K562 (cell line): ENCODE measurements around the gene TCF12. TPM values are rescaled to one million over a fixed set of nuclear protein-coding genes. Genes with fewer than 3 reads are reported as not detected.

Source experiments
- ATAC-seq: fragments of 200-7000 bp; cut with Tn5 transposase; 3 replicates; pipeline ENCODE4 v1.9.1; 2020; ENCODE audit warnings: moderate library complexity
- BruUV-seq: library from RNA; stranded (reverse); fragments of 400-500 nt; replicated peaks from 2 replicates; lab custom pipeline; 2021; lab: Mats Ljungman, UMichigan
- CTCF ChIA-PET: fragments of 300-600 bp; formaldehyde crosslinking; extraction: SDS; loops from one replicate; lab custom pipeline; 2021; ENCODE audit warnings: low intra/inter-chr PET ratio; lab: Yijun Ruan, JAX
- POLR2A ChIA-PET: fragments of 300-600, 350-650 bp; sonication (Branson Sonifier 250); formaldehyde crosslinking; extraction: SDS; loops from one replicate; lab custom pipeline; 2021; ENCODE audit warnings: antibody characterized with exemption, inconsistent platforms; lab: Yijun Ruan, JAX
- DNase-seq, 4 experiments: peaks; one replicate each; pipeline versions ENCODE4 v3.0.0 to v3.0.0-alpha.2; 2011 to 2018; ENCODE audit warnings: low spot score in 3 of 4, mixed read lengths in 3 of 4; ENCODE audit errors: extremely low read depth in 1 of 4
- FAIRE-seq: peaks from 2 replicates; lab custom pipeline; 2011; peaks lifted over from hg19 to GRCh38; lab: Jason Lieb, UNC
- H2AFZ ChIP-seq: 2 replicates; pipeline ENCODE4 v1.6.0; 2011; ENCODE audit warnings: low read depth, low read length, control low read depth, inconsistent platforms
- H3K27ac ChIP-seq: fragments of 200-600 bp; 3 replicates; pipeline ENCODE4 v1.8.0; 2011; ENCODE audit warnings: low read depth, mild to moderate bottlenecking, control low read depth, inconsistent platforms, low read length, moderate library complexity, mixed read lengths; ENCODE audit errors: extremely low read depth
- H3K27me3 ChIP-seq, 2 experiments: fragments of 300-600 bp in 1 of 2; 2 replicates in 1 of 2; 3 replicates in 1 of 2; pipeline versions ENCODE4 v1.6.0 to v1.8.0; 2011; ENCODE audit warnings: inconsistent platforms in 2 of 2, low read length in 2 of 2, mild to moderate bottlenecking in 1 of 2, mixed read lengths in 1 of 2, moderate library complexity in 1 of 2; ENCODE audit not compliant: control insufficient read depth in 2 of 2, insufficient read depth in 2 of 2
- H3K36me3 ChIP-seq: fragments of 300-600 bp; 3 replicates; pipeline ENCODE4 v1.8.0; 2011; ENCODE audit warnings: mild to moderate bottlenecking, low read length, inconsistent platforms; ENCODE audit not compliant: control insufficient read depth, insufficient read depth
- H3K4me1 ChIP-seq, 2 experiments: fragments of 200-600 bp in 1 of 2; replicated peaks in 1 of 2; 2 replicates in 1 of 2; 3 replicates in 1 of 2; pipeline versions ENCODE4 v1.5.1 to v1.8.0; 2011; ENCODE audit warnings: inconsistent platforms in 2 of 2, low read length in 2 of 2, mild to moderate bottlenecking in 1 of 2, mixed read lengths in 1 of 2, moderate library complexity in 1 of 2; ENCODE audit not compliant: control insufficient read depth in 2 of 2, insufficient read depth in 2 of 2
- H3K4me2 ChIP-seq: 2 replicates; pipeline ENCODE4 v1.6.1; 2011; ENCODE audit warnings: low read length, control low read depth, inconsistent platforms, mixed read lengths; ENCODE audit not compliant: insufficient read depth
- H3K4me3 ChIP-seq: fragments of 200-600 bp; sonication (generic), shearing (Covaris generic); 2 replicates; pipeline ENCODE4 v1.5.1; 2016; ENCODE audit warnings: control low read depth, inconsistent platforms
- H3K79me2 ChIP-seq: fragments of 200-600 bp; 3 replicates; pipeline ENCODE4 v1.8.0; 2011; ENCODE audit warnings: low read length, inconsistent platforms; ENCODE audit not compliant: control insufficient read depth, insufficient read depth
- H3K9ac ChIP-seq, 2 experiments: 2 replicates each; pipeline versions ENCODE4 v1.6.0 to v1.6.1; 2011; ENCODE audit warnings: low read depth in 2 of 2, low read length in 2 of 2, control low read depth in 1 of 2, inconsistent platforms in 1 of 2, mild to moderate bottlenecking in 1 of 2, mixed read lengths in 1 of 2; ENCODE audit not compliant: insufficient read depth in 1 of 2
- H3K9me1 ChIP-seq: one replicate; pipeline ENCODE4 v1.6.0; 2011; ENCODE audit warnings: inconsistent platforms, mild to moderate bottlenecking, low read length, moderate library complexity; ENCODE audit not compliant: control insufficient read depth, insufficient read depth
- H3K9me3 ChIP-seq: replicated peaks from 2 replicates; pipeline ENCODE4 v1.5.1; 2011; ENCODE audit warnings: low read depth, low read length, inconsistent platforms; ENCODE audit not compliant: control insufficient read depth, insufficient read depth
- H4K20me1 ChIP-seq: replicated peaks from 2 replicates; pipeline ENCODE4 v1.6.1; 2011; ENCODE audit warnings: low read length, inconsistent platforms, mixed read lengths; ENCODE audit not compliant: control insufficient read depth, insufficient read depth
- CEBPG ChIP-seq, 3 experiments: fragments of 200-800 bp in 1 of 3; sonication (Bioruptor generic) in 1 of 3; sonication (generic) in 1 of 3; formaldehyde crosslinking in 1 of 3; IDR thresholded peaks in 2 of 3; conservative IDR thresholded peaks in 1 of 3; 2 replicates each; pipeline versions ENCODE4 v1.6.1 to v1.8.0; 2016 to 2022; ENCODE audit warnings: missing compliant biosample characterization in 2 of 3, missing genetic modification characterization in 2 of 3, mild to moderate bottlenecking in 1 of 3, missing genetic modification reagents in 1 of 3
- CTBP1 ChIP-seq: fragments of 450-650 bp; IDR thresholded peaks from 2 replicates; pipeline ENCODE4 v1.6.1; 2016; ENCODE audit warnings: borderline replicate concordance
- ELF2 ChIP-seq: fragments of 250-450 bp; sonication (Bioruptor Pico); IDR thresholded peaks from 2 replicates; pipeline ENCODE4 v1.5.0; 2021; ENCODE audit warnings: mild to moderate bottlenecking
- HOXB6 ChIP-seq: fragments of 250-450 bp; sonication (Bioruptor Pico); IDR thresholded peaks from 2 replicates; pipeline ENCODE4 v1.5.1; 2022; ENCODE audit warnings: mild to moderate bottlenecking, borderline replicate concordance
- MCM2 ChIP-seq: fragments of 450-650 bp; IDR thresholded peaks from 2 replicates; pipeline ENCODE4 v1.6.1; 2017; ENCODE audit warnings: low read depth, mild to moderate bottlenecking
- ZNF121 ChIP-seq: sonication (generic); formaldehyde crosslinking; conservative IDR thresholded peaks from 2 replicates; pipeline ENCODE4 v1.8.0; 2022; ENCODE audit warnings: missing genetic modification reagents
- ZNF316 ChIP-seq: fragments of 450-650 bp; IDR thresholded peaks from 2 replicates; pipeline ENCODE4 v1.6.1; 2016
- WGBS: fragments of 100-300 bp; shearing (Covaris generic); methylation state at CpG from one replicate; pipeline ENCODE4 v1.1.6; 2016; ENCODE audit warnings: low coverage, mixed read lengths; ENCODE audit not compliant: insufficient coverage; ENCODE audit errors: missing lambda C conversion rate; 5-methylcytosine and 5-hydroxymethylcytosine counted together
- in situ Hi-C: fragments of 300-500 bp; cut with MboI; formaldehyde crosslinking; loops from 4 replicates; pipeline ENCODE4 v1.15.0; 2018; ENCODE audit warnings: inconsistent platforms, mixed read lengths
- intact Hi-C: fragments of 100-400 bp; cut with micrococcal nuclease; formaldehyde crosslinking; loops from 2 replicates; pipeline ENCODE4 v1.14.2; 2022
- polyA plus RNA-seq, 8 experiments: library from polyadenylated mRNA; depleted of rRNA in 4 of 8; stranded (reverse) in 5 of 8; unstranded in 3 of 8; fragments of >200 nt; fragmentation: Nextera tagmentation in 2 of 8; fragmentation: Illumina TruSeq in 1 of 8; extraction: Ambion mirVana in 2 of 8; extraction: Trizol in 1 of 8; gene quantifications; 2 replicates each; pipeline versions ENCODE4 v1.2.1 to v1.2.3, GENCODE V29; 2011 to 2014; ENCODE audit warnings: inconsistent platforms in 1 of 8, missing spikeins in 1 of 8
- total RNA-seq, 7 experiments: library from RNA; depleted of rRNA in 6 of 7; stranded (reverse); fragments of >200 nt in 6 of 7; fragmentation: Illumina TruSeq in 2 of 7; extraction: Trizol in 2 of 7; gene quantifications; 2 replicates each; pipeline versions ENCODE4 v1.2.1 to v1.2.3, GENCODE V29; 2011 to 2021; ENCODE audit warnings: low replicate concordance in 1 of 7
- TF ChIP-seq, protein P1 (sequence below): sonication (generic); formaldehyde crosslinking; IDR thresholded peaks from 2 replicates; pipeline ENCODE4 v1.8.1; 2023; ENCODE audit warnings: mild to moderate bottlenecking, missing genetic modification reagents
- TF ChIP-seq, protein P2 (sequence below): fragments of 450-650 bp; IDR thresholded peaks from 2 replicates; pipeline ENCODE4 v1.6.1; 2014; ENCODE audit warnings: low read depth, mild to moderate bottlenecking, moderate library complexity, borderline replicate concordance

The TCF12 gene
- total and polyA plus RNA-seq, 9 of the 15 experiments (the other 6 are each of a cell fraction or from before 2014, with no cell fraction given), result 10.5 to 132 (median 52.9) TPM

DNA sequence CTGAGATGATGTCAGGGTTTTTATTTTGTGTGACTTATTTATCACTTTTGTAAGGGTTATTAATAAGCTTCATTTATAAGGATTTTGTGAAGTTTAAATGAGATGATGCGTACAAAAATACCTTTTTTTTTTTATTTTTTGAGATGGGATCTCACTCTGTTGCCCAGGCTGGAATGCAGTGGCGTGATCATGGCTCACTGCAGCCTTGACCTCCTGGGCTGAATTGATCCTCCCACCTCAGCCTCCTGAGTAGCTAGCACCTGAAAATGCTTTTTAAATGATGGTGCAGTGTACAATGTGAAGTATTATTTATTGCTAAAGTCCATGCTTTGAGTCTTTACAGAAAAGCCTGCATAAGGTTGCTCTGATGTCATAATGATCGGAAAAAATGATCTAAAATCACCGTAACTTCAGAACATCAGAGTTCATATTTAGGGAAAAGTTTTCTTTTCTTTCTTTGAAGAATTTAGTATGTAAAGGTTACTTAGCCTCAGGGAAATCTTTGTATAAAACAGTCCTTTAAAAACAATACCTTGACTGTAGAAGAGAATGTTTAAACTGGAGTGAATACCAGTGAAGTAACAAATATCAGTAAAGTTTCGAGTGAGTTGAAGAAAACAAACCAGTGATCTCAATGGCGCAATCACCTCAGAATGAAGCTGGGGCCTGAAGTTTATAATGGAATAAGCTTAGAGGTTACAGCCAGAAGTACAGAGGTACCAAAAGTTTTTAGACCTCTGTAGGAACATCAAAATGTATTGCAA, 29.7 kb downstream of the TCF12 start:
- no TSS peak for BruUV-seq
- Histone ChIP-seq H3K27ac (peak overlapping the region; percentile 22; the same call in 1 of the 3 replicates), H3K9me1 (no peaks in the 10 kb centered on the region), H2AFZ (no peak overlapping the region), H3K79me2 (peaks cover 92% of the 10 kb centered on the region), H3K4me2 (no peak overlapping the region), H3K4me1 (no peaks in the 10 kb centered on the region; a peak in 1 of 5 replicates), H3K9ac (no peak overlapping the region), H3K4me3 (no peak overlapping the region), H3K36me3 (peaks cover 12% of the 10 kb centered on the region; the same call in 1 of the 3 replicates), H3K9me3 (no peaks in the 10 kb centered on the region), H4K20me1 (no peaks in the 10 kb centered on the region), H3K27me3 (no peaks in the 10 kb centered on the region)
- no peak for ATAC-seq
- in situ Hi-C loops, result no loop called here
- no peak for DNase-seq
- 92% methylated on average over 6 of the region's 6 CpGs for WGBS
- CTCF ChIA-PET, result interaction anchor here (0.6 kb wide), 1 partner anchor 107 kb away, joined by 3 read pairs; no protein-coding TSS in a partner anchor
- intact Hi-C loops, result no loop called here
- FAIRE-seq, result peak; percentile 29
- POLR2A ChIA-PET, result interaction anchor here (0.6 kb wide), 1 partner anchor 62 kb away, joined by 3 read pairs; no protein-coding TSS in a partner anchor
- TF ChIP-seq CEBPG (CRISPR knock-in tag; IDR thresholded peaks at IDR 0.05), result no peak
- TF ChIP-seq CEBPG (tag; conservative IDR thresholded peaks at IDR 0.05 in 1 of 2, IDR thresholded peaks at IDR 0.05 in 1 of 2), result 0 out of 4 replicates have a peak, but pooled peaks of 1 of the 2 experiments have one; percentile 13
- peak; percentile 78 for TF ChIP-seq ZNF121 (CRISPR knock-in tag)
- no peak for TF ChIP-seq ZNF316
- TF ChIP-seq, protein P1, sequence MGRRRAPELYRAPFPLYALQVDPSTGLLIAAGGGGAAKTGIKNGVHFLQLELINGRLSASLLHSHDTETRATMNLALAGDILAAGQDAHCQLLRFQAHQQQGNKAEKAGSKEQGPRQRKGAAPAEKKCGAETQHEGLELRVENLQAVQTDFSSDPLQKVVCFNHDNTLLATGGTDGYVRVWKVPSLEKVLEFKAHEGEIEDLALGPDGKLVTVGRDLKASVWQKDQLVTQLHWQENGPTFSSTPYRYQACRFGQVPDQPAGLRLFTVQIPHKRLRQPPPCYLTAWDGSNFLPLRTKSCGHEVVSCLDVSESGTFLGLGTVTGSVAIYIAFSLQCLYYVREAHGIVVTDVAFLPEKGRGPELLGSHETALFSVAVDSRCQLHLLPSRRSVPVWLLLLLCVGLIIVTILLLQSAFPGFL, result no peak
- TF ChIP-seq ELF2 (CRISPR knock-in tag), result no peak
- no peak for TF ChIP-seq HOXB6 (CRISPR knock-in tag)
- TF ChIP-seq, protein P2, sequence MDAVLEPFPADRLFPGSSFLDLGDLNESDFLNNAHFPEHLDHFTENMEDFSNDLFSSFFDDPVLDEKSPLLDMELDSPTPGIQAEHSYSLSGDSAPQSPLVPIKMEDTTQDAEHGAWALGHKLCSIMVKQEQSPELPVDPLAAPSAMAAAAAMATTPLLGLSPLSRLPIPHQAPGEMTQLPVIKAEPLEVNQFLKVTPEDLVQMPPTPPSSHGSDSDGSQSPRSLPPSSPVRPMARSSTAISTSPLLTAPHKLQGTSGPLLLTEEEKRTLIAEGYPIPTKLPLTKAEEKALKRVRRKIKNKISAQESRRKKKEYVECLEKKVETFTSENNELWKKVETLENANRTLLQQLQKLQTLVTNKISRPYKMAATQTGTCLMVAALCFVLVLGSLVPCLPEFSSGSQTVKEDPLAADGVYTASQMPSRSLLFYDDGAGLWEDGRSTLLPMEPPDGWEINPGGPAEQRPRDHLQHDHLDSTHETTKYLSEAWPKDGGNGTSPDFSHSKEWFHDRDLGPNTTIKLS, result no peak
- no peak for TF ChIP-seq MCM2
- TF ChIP-seq CTBP1, result no peak
